ENCODE data around the gene TSNAXIP1. TPM values are rescaled to one million over a fixed set of nuclear protein-coding genes. Genes with fewer than 3 reads are reported as not detected.

The TSNAXIP1 gene
- total RNA-seq, 2 experiments from 2014 or later: 0.52 to 0.61 TPM

- no peak for DNase-seq
- no peaks in the 10 kb centered on the region for H3K9me3 Mint-ChIP-seq
Observed at GRCh38 chr16:67760206-67760955, 46.3 kb upstream of the TSNAXIP1 start.

GRCh38 chr16:67760956-67761230 is 45.8 kb upstream of the TSNAXIP1 start:
- H3K4me1 Mint-ChIP-seq (ENCODE audit: low read depth): peaks cover 14% of the 10 kb centered on the region
- CTCF ChIA-PET: no interaction called here
- peak overlapping the region; percentile 70 for H3K27ac Mint-ChIP-seq
- Histone ChIP-seq H3K9me3 (ENCODE audit: control insufficient read depth in 1 of 2, insufficient read depth in 1 of 2, low read length in 2 of 2) (no peaks in the 10 kb centered on the region), H3K36me3 (ENCODE audit: insufficient read depth, low read length) (peaks cover 26% of the 10 kb centered on the region), H3K27ac (ENCODE audit: low read depth in 1 of 2, low read length in 2 of 2) (no peak overlapping the region), H3K4me1 (ENCODE audit: insufficient read depth, low read length) (peaks cover 10% of the 10 kb centered on the region), H3K4me3 (ENCODE audit: low read length) (no peak overlapping the region), H3K27me3 (ENCODE audit: control insufficient read depth in 1 of 2, insufficient read depth in 2 of 2, low read length in 2 of 2) (no peaks in the 10 kb centered on the region)
- H3K27me3 Mint-ChIP-seq: no peaks in the 10 kb centered on the region
- DNase-seq (no peak), ATAC-seq (ENCODE audit: poor library complexity) (no peak)
- peaks cover 39% of the 10 kb centered on the region for H3K36me3 Mint-ChIP-seq (ENCODE audit: low read depth)
- POLR2A ChIA-PET: no interaction called here
- no peak for TF ChIP-seq CTCF (IDR thresholded peaks at IDR 0.05)
- intact Hi-C loops (cut with DNase I, micrococcal nuclease): no loop called here
- no peak overlapping the region for H3K4me3 Mint-ChIP-seq
- H3K9me3 Mint-ChIP-seq: no peaks in the 10 kb centered on the region

More at GRCh38 chr16:67760206-67760955, 46.3 kb upstream of the TSNAXIP1 start:
- no peak overlapping the region for H3K27ac ChIP-seq (ENCODE audit: low read depth in 1 of 2, low read length in 2 of 2)
- H3K4me3 ChIP-seq (ENCODE audit: low read length): no peak overlapping the region
- ChIA-PET POLR2A (no interaction called here), CTCF (no interaction called here)
- H3K4me1 ChIP-seq (ENCODE audit: insufficient read depth, low read length): peaks cover 10% of the 10 kb centered on the region
- peak; percentile 46 for ATAC-seq (ENCODE audit: poor library complexity)
- Mint-ChIP-seq H3K4me3 (no peak overlapping the region), H3K27ac (peak overlapping the region; percentile 70), H3K4me1 (ENCODE audit: low read depth) (peaks cover 14% of the 10 kb centered on the region), H3K36me3 (ENCODE audit: low read depth) (peaks cover 40% of the 10 kb centered on the region), H3K27me3 (no peaks in the 10 kb centered on the region)
- H3K27me3 ChIP-seq (ENCODE audit: control insufficient read depth in 1 of 2, insufficient read depth in 2 of 2, low read length in 2 of 2): no peaks in the 10 kb centered on the region
- TF ChIP-seq CTCF (IDR thresholded peaks at IDR 0.05): no peak
- intact Hi-C loops (cut with DNase I, micrococcal nuclease): no loop called here
- H3K9me3 ChIP-seq (ENCODE audit: control insufficient read depth in 1 of 2, insufficient read depth in 1 of 2, low read length in 2 of 2): no peaks in the 10 kb centered on the region
- H3K36me3 ChIP-seq (ENCODE audit: insufficient read depth, low read length): peaks cover 26% of the 10 kb centered on the region

- no peak for DNase-seq
- peaks cover 48% of the 10 kb centered on the region for H3K36me3 Mint-ChIP-seq (ENCODE audit: low read depth)
- peaks cover 34% of the 10 kb centered on the region for H3K36me3 ChIP-seq (ENCODE audit: insufficient read depth, low read length)
- no peak overlapping the region for H3K4me3 Mint-ChIP-seq
- no peaks in the 10 kb centered on the region for H3K9me3 ChIP-seq (ENCODE audit: control insufficient read depth in 1 of 2, insufficient read depth in 1 of 2, low read length in 2 of 2)
- no peak overlapping the region for H3K27ac ChIP-seq (ENCODE audit: low read depth in 1 of 2, low read length in 2 of 2)
- H3K27me3 ChIP-seq (ENCODE audit: control insufficient read depth in 1 of 2, insufficient read depth in 2 of 2, low read length in 2 of 2): no peaks in the 10 kb centered on the region
- peaks cover 20% of the 10 kb centered on the region for H3K4me1 Mint-ChIP-seq (ENCODE audit: low read depth)
- ATAC-seq (ENCODE audit: poor library complexity): no peak
- no peaks in the 10 kb centered on the region for H3K27me3 Mint-ChIP-seq
- peaks cover 10% of the 10 kb centered on the region for H3K4me1 ChIP-seq (ENCODE audit: insufficient read depth, low read length)
- no peak for TF ChIP-seq CTCF (IDR thresholded peaks at IDR 0.05)
- intact Hi-C loops (cut with DNase I, micrococcal nuclease): no loop called here
- no peaks in the 10 kb centered on the region for H3K9me3 Mint-ChIP-seq
- no peak overlapping the region for H3K27ac Mint-ChIP-seq
- ChIA-PET POLR2A (no interaction called here), CTCF (no interaction called here)
- H3K4me3 ChIP-seq (ENCODE audit: low read length): no peak overlapping the region
Observed at GRCh38 chr16:67761924-67762323, 44.8 kb upstream of the TSNAXIP1 start.

Data from CD4-positive, alpha-beta T cell (primary cell).